GM21447 (cell line): Measurements from ENCODE around the gene SAP30.

Source experiments
- ATAC-seq: cut with Tn5 transposase; IDR thresholded peaks from one replicate; pipeline ENCODE4 v1.9.1; 2021; ENCODE audit not compliant: unreplicated experiment

Gene SAP30

GRCh38 chr4:173411106-173411693 is 40.4 kb downstream of the SAP30 start:
- no peak for ATAC-seq

DNA sequence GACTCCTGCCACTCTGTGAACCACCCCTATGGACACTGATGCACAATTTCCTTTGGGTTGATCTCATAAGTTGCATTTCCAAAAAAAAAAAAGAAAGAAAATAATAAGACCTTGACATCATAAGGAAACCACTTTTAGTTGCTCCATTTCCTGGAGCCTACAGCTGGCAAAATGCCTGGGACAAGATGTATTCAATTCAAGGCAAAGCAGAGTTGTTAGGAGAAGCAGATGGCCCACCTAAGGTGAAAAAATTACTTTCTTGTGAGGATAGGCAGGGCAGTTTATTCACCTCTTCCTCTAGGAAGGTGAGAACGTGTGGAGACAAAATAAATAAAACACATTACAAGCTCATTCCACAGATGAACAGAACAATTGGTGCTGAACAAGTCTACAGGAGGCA is 42.3 kb downstream of the SAP30 start:
- no peak for ATAC-seq

DNA sequence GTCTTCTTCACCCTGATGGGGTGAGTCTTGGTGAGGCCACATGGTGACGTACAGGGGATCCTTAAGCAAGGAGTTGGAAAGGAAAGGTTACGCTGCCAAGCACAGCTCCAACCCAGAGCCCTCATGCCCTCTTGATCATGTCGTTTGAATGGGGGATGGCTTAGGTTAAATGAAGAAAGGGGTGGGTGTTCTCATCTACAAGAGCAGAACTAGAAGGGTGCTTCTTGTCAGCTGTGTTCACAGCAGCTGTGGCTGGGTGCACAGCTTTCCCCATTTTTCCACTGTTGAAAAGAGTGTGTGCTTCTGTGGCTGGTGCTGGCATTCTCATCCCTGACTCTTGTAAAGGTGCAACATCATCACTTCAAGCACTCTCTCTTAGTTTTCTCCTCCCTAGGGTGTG is 43.7 kb downstream of the SAP30 start:
- ATAC-seq: no peak

- ATAC-seq: no peak
Measured at GRCh38 chr4:173415092-173415491, 44.3 kb downstream of the SAP30 start.

GRCh38 chr4:173415885-173416653 is 45.3 kb downstream of the SAP30 start:
- ATAC-seq: no peak

GRCh38 chr4:173417833-173418232 is 47.1 kb downstream of the SAP30 start:
- no peak for ATAC-seq

GRCh38 chr4:173418639-173419038 is 47.9 kb downstream of the SAP30 start:
- no peak for ATAC-seq

DNA sequence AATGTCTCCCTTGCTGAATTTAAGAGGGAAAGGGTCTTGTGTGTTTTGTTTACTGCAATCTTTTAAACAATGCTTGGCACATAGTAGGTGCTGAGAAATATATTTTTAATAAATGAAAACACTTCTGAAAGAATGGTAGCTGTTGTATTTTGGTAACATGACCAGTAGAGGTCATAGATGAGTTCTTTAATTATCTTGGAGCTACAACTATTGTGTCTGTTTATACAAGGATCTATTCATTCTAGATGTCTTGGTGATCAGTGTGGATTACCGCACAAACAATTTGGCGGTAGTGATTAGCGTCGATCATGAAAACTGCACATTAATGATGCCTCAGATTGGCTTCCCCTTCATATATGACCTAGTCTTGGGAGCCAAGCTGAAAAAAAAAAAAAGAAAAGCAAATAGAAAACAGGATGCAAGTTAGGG is 49.6 kb downstream of the SAP30 start:
- ATAC-seq: no peak

DNA sequence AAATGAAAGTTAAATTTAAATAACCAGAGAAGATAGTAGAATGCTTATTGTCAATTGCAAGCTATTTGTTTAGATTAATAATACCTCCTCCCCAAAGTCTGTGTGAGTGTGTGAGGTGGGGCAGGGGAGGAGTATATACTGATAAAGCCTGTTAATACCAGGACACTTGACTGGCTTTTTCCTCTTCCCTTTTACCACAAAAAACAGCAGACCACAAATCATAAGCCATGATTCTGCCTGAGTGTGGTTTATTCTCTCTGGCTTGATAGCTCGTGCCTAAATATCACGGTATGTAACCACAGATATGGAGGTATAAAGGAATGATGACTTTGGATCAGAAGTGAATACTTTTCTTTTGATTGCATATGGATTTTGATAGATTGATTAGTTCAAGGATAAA is 50.0 kb downstream of the SAP30 start:
- ATAC-seq: no peak

- no peak for ATAC-seq
Measured at GRCh38 chr4:173424899-173425805, 54.4 kb downstream of the SAP30 start.

DNA sequence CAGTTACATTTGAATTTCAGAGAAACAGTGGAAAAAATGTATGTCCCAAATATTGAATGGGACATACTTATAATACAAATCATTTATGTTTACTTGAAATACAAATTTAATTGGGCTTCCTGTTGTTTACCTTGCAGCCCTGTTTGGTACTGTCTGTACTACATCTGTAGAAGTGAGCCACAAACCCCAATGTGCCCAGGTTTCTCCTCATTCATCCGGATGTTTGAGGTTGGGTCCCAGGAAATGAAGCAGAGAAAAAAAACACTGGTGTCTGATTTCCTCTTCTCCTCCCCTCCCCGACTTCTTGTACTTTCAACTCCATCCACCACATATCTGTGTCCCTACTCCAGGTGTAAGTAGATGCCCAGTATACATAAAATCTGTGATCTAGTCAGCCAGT is 55.3 kb downstream of the SAP30 start:
- ATAC-seq: no peak
